K562 (cell line): Measurements from ENCODE around the gene TTC9B.

Experiments used
- CTCF ChIP-seq, 3 experiments: IDR thresholded peaks in 2 of 3; conservative IDR thresholded peaks in 1 of 3; 2 replicates each; pipeline ENCODE4 v1.5.1; 2011 to 2012; ENCODE audit warnings: low read length in 3 of 3, mild to moderate bottlenecking in 3 of 3, control low read depth in 2 of 3, improper control_type of control experiment in 1 of 3, inconsistent platforms in 1 of 3, low read depth in 1 of 3, mixed read lengths in 1 of 3, moderate library complexity in 1 of 3; ENCODE audit not compliant: insufficient read depth in 2 of 3
- DNMT1 ChIP-seq: fragments of 450-650 bp; IDR thresholded peaks from 2 replicates; pipeline ENCODE4 v1.6.1; 2016; ENCODE audit warnings: antibody characterized with exemption, mild to moderate bottlenecking
- E2F3 ChIP-seq: fragments of 250-450 bp; sonication (Bioruptor Pico); IDR thresholded peaks from 2 replicates; pipeline ENCODE4 v1.4.0; 2020; ENCODE audit warnings: mild to moderate bottlenecking
- EZH2 ChIP-seq: IDR thresholded peaks from 2 replicates; pipeline ENCODE4 v1.6.1; 2012; ENCODE audit warnings: low read depth, mild to moderate bottlenecking, inconsistent platforms, low read length, borderline replicate concordance
- HDAC6 ChIP-seq: IDR thresholded peaks from 2 replicates; pipeline ENCODE4 v1.6.1; 2012; ENCODE audit warnings: low read depth, mild to moderate bottlenecking, control low read depth, inconsistent platforms, low read length, moderate library complexity
- MCM2 ChIP-seq: fragments of 450-650 bp; IDR thresholded peaks from 2 replicates; pipeline ENCODE4 v1.6.1; 2017; ENCODE audit warnings: low read depth, mild to moderate bottlenecking
- RFX5 ChIP-seq: IDR thresholded peaks from 2 replicates; pipeline ENCODE4 v1.6.1; 2011; ENCODE audit warnings: low read depth, mild to moderate bottlenecking, improper control_type of control experiment, low read length
- SIX5 ChIP-seq, 2 experiments: IDR thresholded peaks; 2 replicates each; pipeline ENCODE4 v1.6.1; 2011; ENCODE audit warnings: low read length in 2 of 2, borderline replicate concordance in 1 of 2, low read depth in 1 of 2, mild to moderate bottlenecking in 1 of 2, moderate library complexity in 1 of 2; ENCODE audit not compliant: insufficient read depth in 1 of 2
- TAF1 ChIP-seq: IDR thresholded peaks from 2 replicates; pipeline ENCODE4 v1.6.1; 2011; ENCODE audit warnings: mild to moderate bottlenecking, low read length, moderate library complexity; ENCODE audit not compliant: insufficient read depth, control insufficient read depth, severe bottlenecking; ENCODE audit errors: extremely low read depth
- ZBTB49 ChIP-seq: sonication (generic); formaldehyde crosslinking; IDR thresholded peaks from 2 replicates; pipeline ENCODE4 v1.8.0; 2022; ENCODE audit warnings: missing genetic modification reagents, mild to moderate bottlenecking, borderline replicate concordance
- ZNF609 ChIP-seq: sonication (generic); formaldehyde crosslinking; IDR thresholded peaks from 2 replicates; pipeline ENCODE4 v1.8.1; 2023; ENCODE audit warnings: missing genetic modification reagents, mild to moderate bottlenecking, borderline replicate concordance

- TF ChIP-seq E2F3 (no peak), ZNF609 (no peak), DNMT1 (no peak), HDAC6 (no peak), CTCF (IDR thresholded peaks at IDR 0.05 in 2 of 3, conservative IDR thresholded peaks at IDR 0.05 in 1 of 3; ENCODE audit: insufficient read depth in 2 of 3, low read depth in 1 of 3, low read length in 3 of 3) (no peak), TAF1 (no peak), RFX5 (no peak), ZBTB49 (CRISPR knock-in tag) (no peak), EZH2 (no peak), SIX5 (IDR thresholded peaks at IDR 0.05; ENCODE audit: borderline replicate concordance in 1 of 2, insufficient read depth in 1 of 2, low read depth in 1 of 2, low read length in 2 of 2) (no peak), MCM2 (no peak)
Measured at GRCh38 chr19:40233811-40234389, 15.7 kb upstream of the TTC9B start.
